Measurements from ENCODE around the gene MAD2L2. TPM values are rescaled to one million over a fixed set of nuclear protein-coding genes. Genes with fewer than 3 reads are reported as not detected.

MAD2L2 gene
- total RNA-seq, 6 experiments from 2014 or later, result 18.0 to 66.4 (median 29.7) TPM

DNA sequence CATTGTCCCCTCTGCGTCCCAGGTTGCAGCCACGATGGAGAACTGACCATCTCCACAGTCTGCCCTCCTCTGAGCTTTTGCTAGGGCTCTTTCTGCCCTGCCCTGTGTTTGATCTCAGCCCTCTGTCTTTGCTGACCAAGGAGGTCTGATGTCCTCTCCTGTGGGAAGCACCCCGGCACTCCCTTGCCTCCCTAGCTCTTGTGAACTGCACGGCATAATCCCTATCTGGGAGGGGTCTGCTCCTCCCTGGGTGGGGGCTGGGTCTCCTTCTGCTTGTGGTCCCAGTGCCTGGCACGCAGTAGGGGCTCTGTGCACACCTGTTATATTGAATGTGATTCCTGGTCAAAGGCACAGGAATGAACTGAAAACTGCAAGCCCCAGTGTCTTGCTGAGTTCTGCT is 13.0 kb upstream of the MAD2L2 start:
- Histone ChIP-seq H3K4me1 (peaks cover 0 to 16% (median 0%) of the 10 kb centered on the region in 4 donors), H3K27me3 (peaks cover 4 to 22% of the 10 kb centered on the region in 2 donors), H3K4me3 (no peak overlapping the region), H3K36me3 (no peaks in the 10 kb centered on the region), H3K9me3 (no peaks in the 10 kb centered on the region), H3K27ac (no peak overlapping the region)
- TF ChIP-seq, protein P1, sequence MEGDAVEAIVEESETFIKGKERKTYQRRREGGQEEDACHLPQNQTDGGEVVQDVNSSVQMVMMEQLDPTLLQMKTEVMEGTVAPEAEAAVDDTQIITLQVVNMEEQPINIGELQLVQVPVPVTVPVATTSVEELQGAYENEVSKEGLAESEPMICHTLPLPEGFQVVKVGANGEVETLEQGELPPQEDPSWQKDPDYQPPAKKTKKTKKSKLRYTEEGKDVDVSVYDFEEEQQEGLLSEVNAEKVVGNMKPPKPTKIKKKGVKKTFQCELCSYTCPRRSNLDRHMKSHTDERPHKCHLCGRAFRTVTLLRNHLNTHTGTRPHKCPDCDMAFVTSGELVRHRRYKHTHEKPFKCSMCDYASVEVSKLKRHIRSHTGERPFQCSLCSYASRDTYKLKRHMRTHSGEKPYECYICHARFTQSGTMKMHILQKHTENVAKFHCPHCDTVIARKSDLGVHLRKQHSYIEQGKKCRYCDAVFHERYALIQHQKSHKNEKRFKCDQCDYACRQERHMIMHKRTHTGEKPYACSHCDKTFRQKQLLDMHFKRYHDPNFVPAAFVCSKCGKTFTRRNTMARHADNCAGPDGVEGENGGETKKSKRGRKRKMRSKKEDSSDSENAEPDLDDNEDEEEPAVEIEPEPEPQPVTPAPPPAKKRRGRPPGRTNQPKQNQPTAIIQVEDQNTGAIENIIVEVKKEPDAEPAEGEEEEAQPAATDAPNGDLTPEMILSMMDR (IDR thresholded peaks at IDR 0.05), result no peak
- no peak for TF ChIP-seq POLR2A (IDR thresholded peaks at IDR 0.05)
- intact Hi-C loops (cut with DNase I), result no loop called here
- DNase-seq (no peak), ATAC-seq (no peak)
- WGBS (ENCODE audit: insufficient coverage, low coverage, low lambda C conversion rate, missing lambda C conversion rate), result 50% methylated on average over 5 of the region's 5 CpGs

DNA sequence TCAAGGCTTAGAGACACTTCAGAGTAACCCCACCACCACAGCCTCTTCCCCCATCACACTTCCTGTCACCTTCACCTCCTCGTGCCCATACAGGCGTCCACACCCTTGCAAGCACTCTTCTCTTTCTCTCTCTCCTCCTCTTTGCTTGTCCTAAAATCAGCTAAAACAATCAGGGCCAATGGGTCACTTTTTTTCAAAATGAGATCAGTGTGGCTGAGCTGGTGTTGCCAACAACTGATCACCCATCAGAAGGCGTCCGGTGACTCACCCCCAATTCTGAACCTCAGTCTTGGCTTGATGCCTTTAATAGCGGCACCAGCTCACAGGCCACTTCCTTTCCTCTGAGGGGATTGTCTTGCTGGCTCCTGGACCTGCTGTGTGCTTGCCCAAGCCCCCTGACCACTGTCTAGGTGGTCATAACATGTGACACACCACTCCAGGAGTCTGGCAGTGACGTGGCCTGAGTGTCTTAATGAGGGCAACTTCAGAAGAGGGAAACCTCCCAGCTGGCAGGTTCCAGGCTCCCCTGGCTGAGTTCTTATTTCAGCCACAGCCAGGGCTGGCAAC is 12.2 kb upstream of the MAD2L2 start:
- ATAC-seq, result peak in 3 of 4 donors; percentile 11 to 73 (median 13)

DNA sequence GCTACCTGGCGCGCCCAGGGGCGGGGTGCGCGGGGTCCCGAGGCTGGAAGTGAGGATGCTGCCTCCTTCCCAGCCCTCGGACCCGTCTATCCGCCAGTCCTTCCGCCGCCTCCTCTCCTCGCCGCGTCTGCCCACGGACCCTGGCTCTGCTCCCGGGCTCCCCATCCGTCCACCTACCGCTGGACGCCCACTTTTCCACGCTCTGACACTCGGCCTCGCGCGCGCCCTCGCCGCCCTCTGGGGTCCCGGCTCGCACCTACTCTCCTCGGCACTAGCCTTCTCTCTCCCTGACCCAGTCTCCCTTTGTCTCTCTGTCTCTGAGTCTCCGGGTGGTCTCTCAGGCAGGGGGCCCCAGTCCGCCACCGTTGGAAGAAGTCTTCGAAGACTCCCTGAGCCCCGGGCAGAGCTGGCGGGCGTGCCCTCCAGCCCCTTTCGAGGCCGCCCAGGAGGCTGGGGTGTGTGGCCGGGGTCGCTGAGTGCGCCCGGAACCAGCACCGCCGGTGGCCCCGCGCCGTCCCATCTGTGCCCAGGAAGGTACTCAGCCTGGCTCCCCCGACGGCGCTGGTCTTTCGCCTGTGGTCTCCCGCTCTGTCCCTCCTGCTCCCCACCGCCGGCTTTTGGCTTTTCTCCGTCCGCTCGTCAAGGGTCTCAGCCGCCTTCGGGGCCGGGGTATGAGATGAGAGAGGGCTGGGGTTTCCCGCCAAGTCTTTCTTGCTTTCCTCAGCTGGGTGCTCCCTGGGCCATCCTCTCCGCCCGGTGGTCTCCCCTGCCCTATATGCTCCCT is 11.2 kb upstream of the MAD2L2 start:
- TF ChIP-seq, protein P1 (IDR thresholded peaks at IDR 0.05), result no peak
- no peak for TF ChIP-seq POLR2A (IDR thresholded peaks at IDR 0.05)
- Histone ChIP-seq H3K27me3 (peaks cover 4 to 22% of the 10 kb centered on the region in 2 donors), H3K27ac (no peak overlapping the region), H3K4me3 (no peak overlapping the region), H3K9me3 (no peaks in the 10 kb centered on the region), H3K36me3 (no peaks in the 10 kb centered on the region), H3K4me1 (peaks cover 0 to 16% (median 0%) of the 10 kb centered on the region in 4 donors)
- intact Hi-C loops (cut with DNase I), result no loop called here
- ATAC-seq (no peak), DNase-seq (no peak)
- 8% methylated on average over 45 of the region's 64 CpGs for WGBS (ENCODE audit: insufficient coverage, low coverage, low lambda C conversion rate, missing lambda C conversion rate)

More for the DNA sequence above, 12.2 kb upstream of the MAD2L2 start:
- H3K27ac ChIP-seq, result no peak overlapping the region
- H3K36me3 ChIP-seq, result no peaks in the 10 kb centered on the region
- no peak for TF ChIP-seq POLR2A (IDR thresholded peaks at IDR 0.05)
- TF ChIP-seq, protein P1 (IDR thresholded peaks at IDR 0.05), result no peak
- 26% methylated on average over 5 of the region's 6 CpGs for WGBS (ENCODE audit: insufficient coverage, low coverage, low lambda C conversion rate, missing lambda C conversion rate)
- peaks cover 4 to 22% of the 10 kb centered on the region in 2 donors for H3K27me3 ChIP-seq
- intact Hi-C loops (cut with DNase I), result no loop called here
- H3K4me3 ChIP-seq, result no peak overlapping the region
- no peaks in the 10 kb centered on the region for H3K9me3 ChIP-seq
- H3K4me1 ChIP-seq, result peaks cover 0 to 16% (median 0%) of the 10 kb centered on the region in 4 donors
- no peak for DNase-seq

DNA sequence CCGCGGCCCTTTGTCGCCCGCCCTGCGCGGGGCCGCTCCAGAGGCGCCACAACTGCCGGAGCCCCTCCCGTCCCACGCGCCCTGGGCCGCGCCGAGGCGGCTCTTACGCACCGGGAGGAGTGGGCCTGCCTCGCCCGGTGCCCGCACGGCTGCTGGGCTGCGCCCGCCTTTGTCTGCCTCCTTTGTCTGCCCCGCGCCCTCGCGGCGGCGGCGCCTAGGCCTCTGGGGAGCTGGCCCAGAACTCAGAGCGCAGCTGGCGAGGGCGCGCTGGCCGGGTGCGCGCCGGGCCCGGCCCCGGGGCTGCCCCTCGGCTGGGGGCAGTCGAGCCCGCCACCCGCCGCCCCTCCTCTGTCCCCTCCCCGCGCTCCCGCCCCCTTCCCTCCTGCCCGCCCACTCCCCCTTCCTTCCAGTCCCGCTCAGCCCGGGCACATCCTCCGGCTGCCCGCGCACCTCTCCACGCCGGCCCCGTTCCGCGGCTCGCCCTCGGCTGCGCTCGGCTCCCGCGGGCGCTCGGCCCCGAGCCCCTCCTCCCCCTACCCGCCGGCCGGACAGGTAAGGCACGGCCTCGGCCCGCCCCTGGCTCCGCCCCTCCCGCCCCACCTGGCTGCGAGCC is 10.5 kb upstream of the MAD2L2 start, which contains the start of gene DRAXIN:
DRAXIN (plus strand) TSS at position 409 of the 613 bp plus-strand sequence. CDS start 14,549 bp downstream, outside the sequence.
- Histone ChIP-seq H3K36me3 (no peaks in the 10 kb centered on the region), H3K27ac (no peak within 1 kb of the TSS), H3K4me1 (peaks cover 0 to 16% (median 0%) of the 10 kb centered on the region in 4 donors), H3K27me3 (peaks cover 4 to 22% of the 10 kb centered on the region in 2 donors), H3K4me3 (no peak within 1 kb of the TSS), H3K9me3 (no peaks in the 10 kb centered on the region)
- DNase-seq, result no peak
- ATAC-seq, result no peak
- intact Hi-C loops (cut with DNase I), result no loop called here
- TF ChIP-seq POLR2A (IDR thresholded peaks at IDR 0.05), result no peak
- TF ChIP-seq, protein P1 (IDR thresholded peaks at IDR 0.05), result no peak
- 0% methylated on average over 1 of the region's 78 CpGs for WGBS (ENCODE audit: insufficient coverage, low coverage, low lambda C conversion rate, missing lambda C conversion rate)

Measured in right lobe of liver (tissue), 6 donors.